OCI-M2 (cell line): ENCODE data around the gene ARHGEF2.

ENCODE experiments used
- DNase-seq: peaks from one replicate; lab custom pipeline; 2025; ENCODE audit not compliant: unreplicated experiment; lab: John Stamatoyannopoulos, UW

The ARHGEF2 gene

DNA sequence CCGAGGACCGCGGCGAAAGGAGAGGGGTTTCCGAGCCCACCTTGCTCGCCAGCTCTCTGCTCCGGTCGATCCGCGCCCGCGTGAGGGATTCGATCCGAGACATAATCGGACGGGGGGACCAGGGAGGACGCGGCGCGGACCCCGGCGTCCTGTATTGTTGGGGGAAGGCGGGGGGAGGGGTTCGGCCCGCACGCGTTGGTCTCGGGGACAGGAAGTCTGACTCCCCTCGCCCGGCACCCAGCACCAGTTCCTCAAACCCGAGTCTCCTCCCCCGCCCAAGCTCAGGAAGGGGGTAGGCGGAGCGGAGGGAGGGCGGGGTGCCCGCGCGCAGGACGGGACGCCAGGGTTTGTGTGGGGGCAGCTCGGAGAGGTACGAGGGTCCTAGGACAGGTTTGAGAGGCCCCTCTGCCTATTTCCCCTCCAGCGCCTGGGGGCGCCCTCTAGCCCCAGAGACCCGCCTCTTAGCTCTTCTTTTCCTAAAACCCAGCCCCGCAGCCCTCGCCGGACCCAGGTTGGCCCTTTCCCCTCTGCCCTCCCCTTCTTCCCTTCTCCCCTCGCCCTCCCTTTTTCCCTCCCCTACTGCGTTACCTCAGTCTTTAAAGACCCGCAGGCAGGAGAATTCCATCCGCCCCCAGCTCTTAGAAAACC is at the start of gene ARHGEF2:
TSS of gene ARHGEF2 (minus strand) at position 223 of the 648 bp plus-strand sequence. CDS start at position 103, 120 bp downstream.
- peak; percentile 26 for DNase-seq

DNA sequence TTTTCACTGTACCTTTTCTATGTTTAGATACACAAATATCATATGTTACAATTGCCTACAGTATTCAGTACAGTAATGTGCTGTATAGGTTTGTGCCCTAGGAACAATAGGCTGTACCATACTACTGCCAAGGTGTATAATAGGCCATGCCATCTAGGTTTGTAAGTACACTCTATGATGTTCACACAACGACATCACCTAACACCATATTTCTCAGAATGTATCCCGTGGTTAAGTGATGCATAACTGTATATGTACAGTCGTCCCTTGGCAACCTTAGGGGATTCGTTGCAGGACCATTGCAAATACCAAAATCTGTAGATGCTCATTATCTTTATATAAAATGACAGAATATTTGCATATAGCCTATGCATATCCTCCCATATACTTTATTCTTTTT is 48.2 kb upstream of the ARHGEF2 start:
- DNase-seq: no peak

DNA sequence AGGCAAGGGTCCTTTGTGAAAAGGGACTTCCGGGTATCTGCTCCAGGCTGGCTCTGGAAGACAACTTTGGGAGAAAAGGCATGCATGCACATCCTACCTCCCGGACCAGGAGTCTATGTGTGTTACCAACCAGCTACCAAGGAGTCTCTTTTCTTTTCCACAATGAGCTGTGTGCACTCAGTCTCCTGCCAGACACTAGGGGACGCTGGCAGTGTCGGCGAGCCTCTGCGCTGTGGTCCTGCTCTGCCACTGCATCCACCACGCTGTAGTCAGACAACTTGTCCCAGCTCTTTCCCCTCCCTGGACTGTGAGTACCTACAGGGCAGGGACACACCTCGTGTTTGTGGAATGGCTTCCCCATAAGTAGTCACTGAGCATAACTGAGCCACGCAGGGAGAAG is 47.5 kb upstream of the ARHGEF2 start:
- no peak for DNase-seq

DNA sequence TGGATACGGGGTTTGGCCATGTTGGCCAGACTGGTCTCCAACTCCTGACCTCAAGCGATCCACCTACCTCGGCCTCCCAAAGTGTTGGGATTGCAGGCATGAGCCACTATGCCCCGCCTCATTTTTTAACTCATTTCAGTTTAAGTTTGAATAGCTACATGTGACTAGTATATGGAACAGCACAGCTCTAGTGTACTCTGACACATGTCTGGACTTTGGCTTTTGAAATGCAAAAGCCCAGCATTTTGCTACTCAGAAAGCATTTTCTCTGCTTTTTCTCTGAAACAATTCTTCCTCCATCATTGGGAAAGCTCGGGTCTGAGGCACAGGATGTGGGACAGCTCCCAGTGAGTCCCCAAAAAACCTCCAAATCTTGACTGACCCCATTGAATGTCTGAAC is 46.5 kb upstream of the ARHGEF2 start:
- DNase-seq: no peak

DNA sequence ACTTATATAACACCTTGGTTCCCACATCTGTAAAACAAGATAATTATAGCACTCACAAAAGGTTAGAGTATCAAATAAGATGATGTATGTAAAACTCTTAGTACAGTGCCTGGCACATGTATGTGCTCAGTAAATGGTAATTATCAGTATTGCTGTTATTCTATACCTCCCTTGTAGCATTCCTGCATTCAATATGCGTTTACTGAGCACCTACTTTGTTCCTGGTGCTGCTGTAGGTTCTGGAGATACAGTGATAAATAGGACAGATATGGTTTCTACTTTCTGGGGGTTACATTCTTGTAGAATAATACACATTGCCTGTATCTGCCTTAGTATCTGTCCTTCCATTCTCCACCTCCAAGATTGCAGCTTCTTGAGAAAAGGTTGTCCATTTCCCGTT is 43.6 kb upstream of the ARHGEF2 start:
- DNase-seq: no peak

DNA sequence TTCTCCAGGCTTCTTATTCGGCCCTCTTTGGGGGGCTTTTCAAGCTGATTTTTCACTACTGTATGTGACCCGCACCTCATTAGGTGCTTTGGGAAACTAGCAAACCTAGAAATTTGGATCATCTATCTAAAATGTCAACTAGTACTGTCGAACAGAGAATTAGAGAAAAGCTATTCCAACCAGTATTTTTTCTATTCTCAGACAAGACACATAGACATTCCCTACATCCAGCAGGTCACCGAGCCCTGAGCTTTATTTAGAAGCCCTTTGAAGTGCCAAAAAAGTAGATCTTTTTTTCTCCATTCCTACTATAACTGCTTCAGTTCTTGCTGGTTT is 42.7 kb upstream of the ARHGEF2 start:
- DNase-seq: no peak

DNA sequence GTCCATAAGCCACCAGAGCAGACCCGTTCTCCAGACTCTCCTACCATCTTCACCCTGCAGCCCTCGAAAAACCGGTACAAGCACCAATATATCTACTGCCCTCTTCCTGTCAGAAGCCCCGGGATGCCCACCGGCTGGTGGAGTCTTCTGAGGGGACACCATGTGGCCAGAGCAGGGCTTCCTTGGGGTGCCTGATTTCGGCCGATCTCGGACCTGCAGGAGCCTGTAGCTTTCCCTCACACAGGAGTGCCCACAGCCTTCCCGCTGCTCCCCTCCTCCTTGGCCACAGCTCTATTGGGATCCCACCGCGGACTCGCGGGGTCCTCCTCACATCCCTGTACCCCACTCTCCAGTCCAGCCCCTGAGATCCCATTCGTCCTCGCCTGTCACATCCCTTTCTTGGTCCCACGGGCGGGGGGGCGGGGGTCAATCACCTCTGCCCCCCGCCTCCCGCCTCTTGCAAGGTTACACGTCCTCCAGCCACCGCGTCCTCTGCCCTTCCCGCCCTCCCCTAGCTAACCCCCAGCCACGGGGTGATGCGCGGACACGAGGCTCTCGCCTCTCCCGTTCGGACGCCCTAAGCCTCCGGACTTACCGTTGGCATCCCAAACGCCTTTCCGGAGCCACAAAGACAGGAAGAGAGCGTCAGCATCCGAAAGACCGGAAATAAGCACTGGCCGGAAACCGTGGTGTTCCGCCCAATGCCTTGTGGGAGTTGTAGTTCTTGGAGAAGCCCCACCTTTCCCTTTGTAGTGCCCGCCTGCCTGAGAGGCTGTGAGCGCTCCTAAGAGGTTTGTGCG is 42.1 kb upstream of the ARHGEF2 start, which contains the start of gene SSR2:
TSS of gene SSR2 (minus strand) at position 659 of the 800 bp plus-strand sequence. CDS start 784 bp downstream, outside the sequence.
- peak; percentile 38 for DNase-seq

DNA sequence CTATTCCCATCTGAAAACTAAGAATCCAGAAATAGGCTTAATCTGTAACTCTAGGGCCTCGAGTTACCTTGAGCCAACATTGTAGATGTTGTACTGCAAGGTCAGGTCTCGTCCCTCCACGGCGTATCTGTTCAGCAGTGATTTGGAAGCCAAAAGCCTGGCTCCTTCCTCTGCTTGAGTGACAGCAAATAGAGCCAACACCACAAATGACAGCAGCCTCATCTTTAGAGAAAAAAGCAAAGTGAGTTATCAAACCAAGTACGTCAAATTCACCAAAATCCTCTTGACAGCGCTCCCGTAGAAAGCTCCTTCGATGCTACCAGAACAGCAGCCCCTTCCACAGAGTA is 41.6 kb upstream of the ARHGEF2 start:
- no peak for DNase-seq

DNA sequence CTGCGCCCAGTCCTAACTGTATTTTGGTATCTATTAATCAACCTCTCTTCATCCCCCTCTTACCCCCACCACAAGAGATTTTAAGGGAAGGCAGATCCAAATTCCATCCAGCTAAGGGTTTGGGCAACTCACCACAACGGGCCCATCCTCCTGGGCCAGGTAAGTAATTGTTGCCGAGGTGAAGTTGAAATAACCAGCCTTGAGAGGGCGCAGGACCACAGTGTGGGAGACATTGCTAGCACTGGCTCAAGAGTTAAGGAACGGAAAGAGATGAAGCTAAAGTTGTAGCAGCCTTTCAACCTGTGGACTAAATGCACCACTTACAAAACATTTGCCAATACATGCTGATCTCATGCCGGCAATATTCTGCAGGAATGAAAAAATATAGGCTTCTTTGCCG is 36.5 kb upstream of the ARHGEF2 start:
- no peak for DNase-seq

DNA sequence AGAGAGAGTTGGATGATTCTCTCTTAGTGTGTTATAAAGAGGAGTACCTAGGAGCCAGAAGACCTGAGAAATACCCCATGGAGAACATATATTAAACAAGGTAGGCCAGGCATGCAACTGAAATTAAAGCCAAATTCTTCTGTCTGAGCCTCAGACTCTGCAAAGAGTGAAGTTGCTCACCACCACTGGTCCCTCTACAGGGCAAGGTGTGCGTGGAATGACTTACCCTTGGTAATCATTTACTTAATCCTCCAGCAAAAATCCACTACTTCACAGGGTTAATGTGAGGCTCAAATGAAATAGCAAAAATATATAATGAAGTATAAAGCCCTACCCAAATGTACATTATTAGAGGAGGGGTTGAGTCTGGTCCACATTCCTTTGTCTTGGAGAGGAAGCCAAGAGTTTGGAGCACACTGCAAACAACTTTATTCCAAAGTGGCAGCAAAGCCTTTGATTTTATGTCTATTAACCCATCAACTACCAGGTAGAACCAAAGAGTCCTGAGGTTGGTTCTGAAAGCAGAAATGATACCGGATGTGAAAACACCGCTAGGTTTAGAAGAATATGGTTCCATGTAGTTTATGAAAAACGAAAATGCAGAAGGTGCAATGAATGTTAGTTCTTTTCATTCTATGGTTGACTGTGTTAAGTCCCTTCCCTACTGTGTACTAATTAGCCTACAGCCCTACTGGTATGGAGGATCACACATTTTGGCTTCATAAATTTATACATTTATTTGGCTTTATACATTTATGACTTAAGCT is 33.9 kb upstream of the ARHGEF2 start:
- DNase-seq: no peak

DNA sequence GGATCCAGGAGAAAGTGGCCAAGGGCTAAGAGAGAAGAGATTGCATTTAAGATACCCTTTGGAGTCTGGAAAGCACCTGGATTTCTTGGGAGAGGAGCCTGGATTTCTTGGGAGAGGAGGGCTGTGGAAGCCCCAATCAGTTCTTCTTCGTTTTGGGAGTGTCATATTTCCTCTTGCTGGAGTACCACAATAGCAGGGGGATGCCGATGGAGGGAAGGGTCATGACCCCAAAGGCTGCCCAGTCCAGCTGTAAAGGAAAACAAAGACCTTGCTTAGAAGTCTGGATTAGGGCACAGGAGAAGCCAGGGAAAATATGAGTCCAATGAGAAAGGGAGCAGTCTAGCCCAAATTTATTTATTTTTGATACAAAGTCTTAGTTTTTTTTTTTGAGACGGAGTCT is 31.1 kb upstream of the ARHGEF2 start:
- no peak for DNase-seq

DNA sequence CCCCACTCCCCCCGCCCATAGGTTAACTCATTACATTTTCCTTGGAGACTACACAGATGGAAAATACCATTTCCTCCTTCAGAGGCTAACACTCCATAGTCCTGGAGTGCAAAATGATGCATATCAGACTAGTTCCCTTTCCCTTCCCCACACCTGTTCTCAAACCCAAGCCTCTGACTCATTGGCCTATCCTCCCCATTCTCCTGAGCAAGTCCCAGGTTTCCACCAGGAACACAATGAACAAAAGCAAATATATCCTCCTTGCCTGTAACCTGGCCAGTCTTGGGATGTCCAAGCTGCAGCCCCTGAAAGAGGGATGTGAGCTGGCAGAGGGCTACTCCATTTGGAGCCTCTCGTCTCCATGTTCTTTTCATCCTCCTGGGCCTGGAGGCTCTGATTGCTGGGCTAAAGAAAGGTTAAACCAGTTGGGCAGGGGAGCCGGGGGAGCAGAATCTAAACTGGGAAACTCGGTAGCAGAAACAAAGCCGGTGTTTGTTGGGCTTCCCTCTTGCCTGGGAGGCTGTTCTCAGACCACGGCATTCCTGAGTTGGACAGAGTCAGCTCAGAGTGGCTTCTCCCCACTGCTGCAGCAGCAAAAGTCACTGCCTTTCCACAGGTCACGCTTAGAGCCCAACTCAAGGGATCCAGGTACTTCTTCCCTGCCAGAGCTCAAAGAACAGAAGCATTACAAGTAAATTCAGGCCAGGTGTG is 28.5 kb upstream of the ARHGEF2 start:
- no peak for DNase-seq

DNA sequence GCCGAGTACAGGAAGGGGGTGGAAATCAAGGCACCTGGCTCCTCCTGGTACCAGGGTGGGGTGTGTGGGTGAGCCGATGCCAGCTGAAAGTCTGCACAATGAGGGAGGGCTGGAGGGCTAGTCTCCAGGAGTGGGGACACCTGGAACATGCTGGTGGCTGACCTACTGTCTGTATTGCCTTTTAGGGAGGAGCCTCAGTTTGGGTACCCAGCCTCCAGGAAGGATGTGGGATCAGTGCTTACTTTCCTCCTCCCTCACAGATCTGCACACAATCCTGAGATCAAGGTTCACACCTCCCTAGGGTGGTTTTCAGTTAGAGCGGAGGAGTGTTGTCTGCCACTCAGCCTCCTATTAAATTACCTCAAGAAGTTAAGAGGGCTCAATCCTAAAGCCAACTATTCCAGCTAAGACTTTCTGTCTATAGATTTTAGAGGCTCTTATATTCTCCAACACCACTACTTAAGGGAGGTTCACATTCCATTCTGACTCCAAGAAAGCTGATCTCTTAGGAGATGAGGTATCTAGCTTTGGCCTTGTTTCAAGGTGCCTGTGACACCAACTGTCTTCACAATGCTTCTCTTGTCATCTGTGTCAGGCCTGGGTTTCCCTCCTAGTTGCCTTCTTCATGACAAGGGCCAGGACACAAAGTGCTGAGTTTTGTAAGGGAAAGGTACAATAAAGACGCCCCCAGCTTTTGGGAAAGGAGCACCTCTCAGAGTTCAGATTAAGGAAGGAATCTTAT is 26.7 kb upstream of the ARHGEF2 start:
- no peak for DNase-seq

DNA sequence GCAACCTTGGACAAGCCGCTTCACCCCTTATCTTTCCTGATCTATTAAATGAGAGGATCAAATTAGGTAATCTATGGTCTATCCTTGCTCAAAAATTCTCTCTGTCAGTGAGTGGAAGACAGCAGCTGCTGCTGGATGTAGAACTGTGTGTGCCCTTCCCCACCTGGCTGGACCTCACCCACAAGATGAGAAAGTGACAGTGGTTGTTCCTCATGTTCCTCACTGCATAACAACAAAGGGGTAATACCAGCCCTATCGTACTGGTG is 25.5 kb upstream of the ARHGEF2 start:
- DNase-seq: no peak

DNA sequence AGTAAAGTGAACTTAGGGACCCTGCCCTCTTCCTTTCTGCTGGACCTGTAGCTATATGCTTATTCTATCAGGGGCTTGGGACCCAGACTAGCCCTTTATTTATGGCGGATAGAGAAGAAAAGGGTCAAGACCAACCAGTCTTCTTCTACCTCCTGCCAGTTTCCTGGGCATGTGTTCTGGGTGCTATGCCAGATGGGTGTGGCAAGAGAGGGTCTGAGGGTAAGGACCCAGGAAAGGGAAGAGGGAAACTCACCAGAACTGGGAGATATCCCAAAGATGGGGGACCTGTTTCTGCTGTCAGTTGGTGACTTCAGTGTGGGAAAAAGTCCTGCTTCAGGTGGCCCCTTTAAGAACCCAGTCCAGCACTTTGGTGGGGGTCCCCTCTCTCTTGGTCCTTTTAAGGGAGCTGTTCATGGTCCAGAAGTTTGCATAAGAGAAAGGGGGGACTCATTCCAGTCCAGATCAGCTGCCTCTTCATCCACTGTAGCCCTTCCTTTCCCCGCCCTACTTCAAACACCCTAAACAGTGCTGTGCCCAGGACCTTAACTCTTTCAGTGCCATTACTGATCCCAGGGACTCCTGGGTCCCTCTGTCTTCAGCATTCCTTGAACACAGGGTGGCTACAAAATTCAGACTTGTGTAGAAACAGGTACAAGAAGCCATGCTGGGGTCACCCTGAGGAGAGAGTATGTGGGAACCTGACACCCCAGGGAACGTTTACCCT is 24.0 kb upstream of the ARHGEF2 start:
- no peak for DNase-seq

DNA sequence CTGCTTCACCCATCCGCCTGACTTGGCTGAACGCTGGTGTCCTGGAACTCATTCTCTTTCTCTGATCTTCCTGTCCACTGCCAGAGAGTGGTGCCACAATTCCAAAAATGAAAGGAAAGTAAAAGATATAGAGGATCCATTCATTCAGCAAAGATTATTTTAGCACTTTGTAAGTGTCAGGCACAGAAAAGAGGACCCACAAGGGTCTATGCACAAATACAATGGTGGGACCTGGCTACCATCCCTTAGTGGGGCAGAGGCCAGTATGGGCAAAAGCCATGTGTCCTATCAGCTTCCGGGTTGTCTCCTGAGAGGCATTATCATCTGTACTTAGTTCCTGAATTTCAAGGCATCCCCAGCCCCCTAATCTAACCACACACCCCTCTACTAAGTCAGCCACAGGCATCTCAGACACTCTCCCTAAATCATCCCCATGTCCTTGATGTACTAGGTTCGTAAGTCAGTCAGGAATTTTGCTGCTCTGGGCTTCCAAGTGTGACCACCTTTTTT is 23.4 kb upstream of the ARHGEF2 start:
- DNase-seq: no peak

DNA sequence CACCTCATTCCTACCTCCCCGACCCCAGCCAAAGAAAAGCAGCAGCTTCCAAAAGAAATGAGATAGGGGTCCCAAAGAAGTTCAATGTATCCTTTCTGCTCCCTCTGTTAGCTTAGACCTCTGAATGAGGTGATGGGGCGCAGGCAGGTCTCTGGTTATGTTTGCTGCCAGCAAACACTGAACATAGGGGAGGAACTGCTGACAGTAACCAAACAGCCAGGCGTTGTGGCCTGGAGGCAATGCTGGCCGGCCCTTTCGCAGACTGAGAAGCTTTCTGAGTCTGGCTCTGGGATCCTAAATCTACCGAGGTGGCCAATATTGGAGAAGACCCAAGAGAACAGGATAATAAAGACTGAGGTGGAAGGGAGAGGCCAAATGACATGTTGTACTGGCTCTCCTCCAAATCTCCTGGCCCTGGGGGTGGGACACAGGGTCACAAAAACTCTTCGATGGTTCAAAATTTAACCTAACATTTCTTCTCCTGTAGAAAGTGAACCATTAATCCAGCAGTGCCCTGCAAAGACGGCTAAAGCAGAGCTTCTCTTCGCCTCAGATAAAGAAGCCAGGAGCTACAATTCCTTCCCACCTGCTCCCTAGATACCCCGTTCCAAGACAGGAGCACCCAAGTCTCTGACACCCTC is 22.8 kb upstream of the ARHGEF2 start:
- no peak for DNase-seq

DNA sequence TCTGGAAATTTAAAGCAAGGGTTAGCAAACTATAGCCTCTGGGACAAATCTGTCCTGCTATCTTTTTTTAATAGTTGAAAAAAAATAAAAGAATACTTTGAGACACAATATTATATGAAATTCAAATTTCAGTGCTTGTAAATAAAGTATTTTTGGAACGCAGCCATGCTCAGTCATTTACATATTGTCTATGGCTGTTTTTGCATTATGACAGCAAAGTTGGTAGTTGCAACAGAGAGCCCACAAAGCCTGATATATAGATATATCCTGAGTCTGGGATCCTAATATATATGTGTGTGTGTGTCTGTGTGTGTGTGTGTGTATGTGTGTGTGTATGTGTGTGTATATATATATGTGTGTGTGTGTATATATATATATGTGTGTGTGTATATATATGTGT is 21.6 kb upstream of the ARHGEF2 start:
- no peak for DNase-seq

DNA sequence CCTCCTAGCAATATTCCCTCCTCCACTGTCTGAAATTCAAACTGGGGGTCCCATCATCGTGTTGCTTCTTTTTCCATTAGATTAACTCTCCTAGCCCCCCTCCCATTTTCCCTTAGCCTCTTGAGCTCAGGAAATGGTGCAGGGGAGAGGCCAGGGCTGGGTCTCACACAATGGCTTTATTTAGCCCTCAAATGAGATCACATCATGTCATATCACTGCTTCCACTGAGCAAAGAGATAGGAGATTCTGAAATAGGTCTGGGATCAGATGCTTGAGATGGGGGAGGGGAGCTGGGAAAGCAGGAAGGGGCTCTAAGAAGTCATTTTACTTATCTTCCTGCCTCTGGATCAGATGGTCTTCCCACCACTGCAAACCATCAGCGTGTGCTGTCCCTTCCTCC is 17.8 kb upstream of the ARHGEF2 start:
- DNase-seq: no peak

DNA sequence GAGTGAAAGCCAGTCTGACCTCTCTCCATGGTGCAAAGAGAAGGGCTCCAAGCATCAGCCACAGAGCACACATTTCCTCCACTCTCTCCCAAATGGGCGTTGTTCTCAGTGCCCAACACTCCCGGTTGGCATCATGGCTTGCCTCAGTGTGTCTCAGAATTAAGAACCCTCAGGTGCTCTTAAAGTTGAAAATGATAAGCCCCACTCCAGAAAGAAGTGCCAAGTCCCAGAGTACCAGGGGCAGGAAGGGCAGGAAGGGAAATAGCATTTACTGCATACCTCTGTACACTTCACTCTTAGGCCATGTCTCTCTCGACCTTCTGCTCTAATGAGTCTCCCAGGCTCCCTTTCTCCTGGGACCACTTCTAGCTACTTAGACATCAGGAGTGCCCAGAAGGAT is 15.2 kb upstream of the ARHGEF2 start:
- no peak for DNase-seq
